Left lung (tissue), 10 donors: ENCODE measurements around the gene A3GALT2. TPM values are rescaled to one million over a fixed set of nuclear protein-coding genes. Genes with fewer than 3 reads are reported as not detected.

ENCODE experiments used
- ATAC-seq: fragments of 200-7000 bp; cut with Tn5 transposase; one replicate; pipeline ENCODE4 v1.9.1; 2020; ENCODE audit warnings: moderate library complexity
- DNase-seq, 4 donors: peaks; one replicate each; pipeline ENCODE4 v3.0.0-alpha.2; 2013 to 2020
- H3K27ac ChIP-seq, 2 donors: fragments of 200-600 bp; sonication (generic) in 1 of 2; one replicate each; pipeline versions ENCODE4 v1.5.0 to v1.8.0; 2020 to 2021
- H3K27me3 ChIP-seq, 2 donors: fragments of 200-600 bp; sonication (generic) in 1 of 2; one replicate each; pipeline versions ENCODE4 v1.5.0 to v1.8.0; 2020 to 2021
- H3K36me3 ChIP-seq, 2 donors: fragments of 200-600 bp; sonication (generic) in 1 of 2; one replicate each; pipeline versions ENCODE4 v1.5.0 to v1.8.0; 2020 to 2021
- H3K4me1 ChIP-seq, 2 donors: fragments of 200-600 bp; one replicate each; pipeline ENCODE4 v1.8.0; 2021
- H3K4me3 ChIP-seq, 2 donors: fragments of 200-600 bp; sonication (generic) in 1 of 2; one replicate each; pipeline versions ENCODE4 v1.5.0 to v1.8.0; 2020 to 2021; ENCODE audit warnings: mild to moderate bottlenecking in 1 of 2
- H3K9me3 ChIP-seq, 2 donors: fragments of 200-600 bp; sonication (generic) in 1 of 2; one replicate each; pipeline versions ENCODE4 v1.5.0 to v1.8.0; 2020 to 2021
- CTCF ChIP-seq, 2 donors: fragments of 200-600 bp; sonication (generic) in 1 of 2; IDR thresholded peaks; one replicate each; pipeline versions ENCODE4 v1.5.0 to v1.8.0; 2021; ENCODE audit warnings: antibody characterized with exemption in 2 of 2
- intact Hi-C, 2 donors: fragments of 100-400 bp; cut with DNase I; formaldehyde crosslinking; loops; one replicate each; pipeline versions ENCODE4 v1.11.2 to v1.14.2; 2022
- polyA plus RNA-seq, 6 donors: library from polyadenylated mRNA; unstranded; fragments of 120-200 nt; gene quantifications; one replicate each; pipeline ENCODE4 v1.2.1, GENCODE V29; 2013; ENCODE audit not compliant: insufficient read length in 6 of 6
- total RNA-seq, 2 donors: library from RNA; stranded (reverse); fragmentation: NEBNext Ultra II Directional; extraction: Animal tissue kit (Norgen Biotek cat#: 25700); gene quantifications; one replicate each; pipeline ENCODE4 v1.2.1, GENCODE V29; 2021
- donor health status: DM: no; HTN: yes; CAD: no.
- donor health status: DM: no; HTN: no; CAD: no.

A3GALT2 gene
- total and polyA plus RNA-seq, 8 donors = 0.25 to 0.28 (median 0.25) TPM; not detected in 5

GRCh38 chr1:33353531-33353930, 32.6 kb upstream of the A3GALT2 start:
- ATAC-seq = no peak
- peaks cover 0 to 15% of the 10 kb centered on the region in 2 donors for H3K4me1 ChIP-seq
- H3K9me3 ChIP-seq = no peaks in the 10 kb centered on the region
- no peak overlapping the region for H3K27ac ChIP-seq
- TF ChIP-seq CTCF (IDR thresholded peaks at IDR 0.05) = no peak
- no peak overlapping the region for H3K4me3 ChIP-seq
- no peaks in the 10 kb centered on the region for H3K27me3 ChIP-seq
- no peak for DNase-seq
- intact Hi-C loops = no loop called here
- H3K36me3 ChIP-seq = peaks cover 0 to 14% of the 10 kb centered on the region in 2 donors

- H3K27me3 ChIP-seq = no peaks in the 10 kb centered on the region
- ATAC-seq = no peak
- no peaks in the 10 kb centered on the region for H3K9me3 ChIP-seq
- no peak overlapping the region for H3K27ac ChIP-seq
- H3K36me3 ChIP-seq = peaks cover 0 to 14% of the 10 kb centered on the region in 2 donors
- no peak for DNase-seq
- no peak for TF ChIP-seq CTCF (IDR thresholded peaks at IDR 0.05)
- H3K4me3 ChIP-seq = no peak overlapping the region
- intact Hi-C loops = no loop called here
- peaks cover 16 to 31% of the 10 kb centered on the region in 2 donors for H3K4me1 ChIP-seq
Measured at GRCh38 chr1:33351281-33351660, 30.4 kb upstream of the A3GALT2 start.

- TF ChIP-seq CTCF (IDR thresholded peaks at IDR 0.05) = no peak
- Histone ChIP-seq H3K4me3 (peak overlapping the region; percentile 55 to 68), H3K27me3 (no peaks in the 10 kb centered on the region), H3K36me3 (peaks cover 0 to 14% of the 10 kb centered on the region in 2 donors), H3K9me3 (no peaks in the 10 kb centered on the region), H3K4me1 (peaks cover 21 to 37% of the 10 kb centered on the region in 2 donors), H3K27ac (peak overlapping the region; percentile 87 to 98)
- no peak for ATAC-seq
- no peak for DNase-seq
- intact Hi-C loops = no loop called here
Measured at GRCh38 chr1:33350611-33351280, 29.8 kb upstream of the A3GALT2 start.

- no peak for TF ChIP-seq CTCF (IDR thresholded peaks at IDR 0.05)
- no peaks in the 10 kb centered on the region for H3K27me3 ChIP-seq
- H3K4me3 ChIP-seq = peak overlapping the region; percentile 55 to 68
- H3K4me1 ChIP-seq = peaks cover 27 to 44% of the 10 kb centered on the region in 2 donors
- intact Hi-C loops = no loop called here
- H3K27ac ChIP-seq = peak overlapping the region; percentile 87 to 98
- peak; percentile 92 for ATAC-seq
- peak; percentile 82 to 98 (median 90) for DNase-seq
- H3K36me3 ChIP-seq = peaks cover 0 to 14% of the 10 kb centered on the region in 2 donors
- no peaks in the 10 kb centered on the region for H3K9me3 ChIP-seq
Measured at GRCh38 chr1:33349778-33350610, 29.1 kb upstream of the A3GALT2 start.
